IPS DF 6.9 (cell line): ENCODE measurements around the gene ZBTB14.

Experiments used
- DNase-seq: peaks from one replicate; pipeline ENCODE4 v3.0.0-alpha.2; 2013; ENCODE audit warnings: low read depth, low spot score
- H3K27ac ChIP-seq: one replicate; pipeline ENCODE4 v1.5.1; 2013; ENCODE audit warnings: low read length, control low read depth
- H3K27me3 ChIP-seq: 2 replicates; pipeline ENCODE4 v1.6.1; 2013; ENCODE audit warnings: mild to moderate bottlenecking, low read length; ENCODE audit not compliant: control insufficient read depth, insufficient read depth
- H3K36me3 ChIP-seq: 2 replicates; pipeline ENCODE4 v1.6.1; 2013; ENCODE audit warnings: low read length; ENCODE audit not compliant: control insufficient read depth, insufficient read depth
- H3K4me1 ChIP-seq: 2 replicates; pipeline ENCODE4 v1.6.1; 2013; ENCODE audit warnings: low read length; ENCODE audit not compliant: control insufficient read depth, insufficient read depth
- H3K4me3 ChIP-seq: 2 replicates; pipeline ENCODE4 v1.5.1; 2013; ENCODE audit warnings: mild to moderate bottlenecking, low read length
- H3K9me3 ChIP-seq: 2 replicates; pipeline ENCODE4 v1.6.1; 2013; ENCODE audit warnings: low read length, inconsistent platforms; ENCODE audit not compliant: control insufficient read depth, insufficient read depth
- WGBS: extraction: QIAGEN DNeasy Blood & Tissue Kit; methylation state at CpG from one replicate; pipeline ENCODE4 v1.1.7; 2013; ENCODE audit warnings: mixed read lengths, missing lambda C conversion rate; ENCODE audit not compliant: insufficient read length, insufficient coverage; 5-methylcytosine and 5-hydroxymethylcytosine counted together

ZBTB14 gene

DNA sequence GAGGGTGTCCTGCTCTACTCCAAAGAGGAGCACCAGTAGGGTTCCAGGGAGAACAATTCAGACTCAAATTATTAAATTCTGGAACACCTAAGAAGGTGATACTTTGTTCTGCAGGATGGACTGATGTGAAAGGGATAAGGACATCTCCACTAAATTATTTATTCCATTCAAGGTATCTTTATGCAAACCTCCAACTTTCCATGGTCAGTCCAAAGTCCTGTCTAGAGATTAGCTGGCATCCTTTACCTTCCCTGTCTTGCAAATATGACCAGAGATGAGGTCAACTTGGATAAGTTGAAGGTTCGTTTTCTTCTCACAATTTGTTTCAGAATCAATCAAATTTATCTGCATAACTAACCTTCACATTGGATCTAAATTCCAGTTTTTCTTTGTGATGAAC lies 8.7 kb upstream of the ZBTB14 start:
- Histone ChIP-seq H3K27ac (no peak overlapping the region), H3K27me3 (no peaks in the 10 kb centered on the region)
- no CpG with 5 or more reads among the region's 1 CpG for WGBS

DNA sequence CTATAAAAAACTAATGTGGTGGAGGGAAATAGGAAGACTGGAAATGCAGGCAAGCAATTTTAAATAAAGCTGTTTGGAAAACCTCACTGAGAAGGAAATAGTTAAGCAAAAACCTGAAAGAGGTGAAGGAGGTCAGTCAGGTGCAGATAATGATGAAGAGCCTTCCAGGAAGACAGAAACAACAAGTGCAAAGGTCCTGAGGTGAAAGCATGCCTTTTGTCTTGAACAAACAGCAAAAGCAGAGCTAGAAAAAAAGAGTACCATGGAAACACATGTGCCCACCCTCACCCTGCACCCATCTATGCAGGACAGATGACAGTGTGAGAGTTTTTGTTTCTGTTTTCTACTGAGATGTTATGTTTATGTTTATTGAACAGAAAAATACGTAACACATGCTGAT lies 8.1 kb upstream of the ZBTB14 start:
- no peak for DNase-seq
- Histone ChIP-seq H3K9me3 (no peaks in the 10 kb centered on the region), H3K36me3 (no peaks in the 10 kb centered on the region), H3K27ac (no peak overlapping the region), H3K27me3 (no peaks in the 10 kb centered on the region), H3K4me1 (no peaks in the 10 kb centered on the region), H3K4me3 (no peak overlapping the region)
- no CpG with 5 or more reads among the region's 1 CpG for WGBS

More for the DNA sequence above, 8.7 kb upstream of the ZBTB14 start:
- no peaks in the 10 kb centered on the region for H3K36me3 ChIP-seq
- DNase-seq = no peak
- no peak overlapping the region for H3K4me3 ChIP-seq
- H3K9me3 ChIP-seq = no peaks in the 10 kb centered on the region
- H3K4me1 ChIP-seq = no peaks in the 10 kb centered on the region

DNA sequence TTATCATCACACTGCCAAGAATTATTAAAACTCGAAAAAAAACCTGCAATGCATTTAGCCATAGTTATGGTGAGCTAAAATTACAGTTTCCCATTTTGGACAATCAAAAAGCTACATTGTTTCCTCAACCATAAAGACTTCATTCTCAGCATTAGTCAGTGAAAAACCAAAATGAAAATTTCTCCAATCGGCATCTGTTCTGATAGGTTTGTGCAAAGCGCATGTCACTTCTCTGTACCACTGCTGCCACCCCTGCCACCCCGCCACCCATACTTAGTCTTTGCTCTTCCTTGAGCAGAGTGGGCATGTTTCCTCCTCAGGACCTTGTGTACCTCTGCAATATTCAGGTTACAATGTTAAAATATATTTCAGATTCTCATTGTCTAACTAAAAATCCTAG lies 7.1 kb upstream of the ZBTB14 start:
- Histone ChIP-seq H3K9me3 (no peaks in the 10 kb centered on the region), H3K4me3 (no peak overlapping the region), H3K36me3 (no peaks in the 10 kb centered on the region), H3K4me1 (no peaks in the 10 kb centered on the region), H3K27me3 (no peaks in the 10 kb centered on the region), H3K27ac (no peak overlapping the region)
- WGBS = no CpG with 5 or more reads among the region's 4 CpGs
- DNase-seq = no peak

DNA sequence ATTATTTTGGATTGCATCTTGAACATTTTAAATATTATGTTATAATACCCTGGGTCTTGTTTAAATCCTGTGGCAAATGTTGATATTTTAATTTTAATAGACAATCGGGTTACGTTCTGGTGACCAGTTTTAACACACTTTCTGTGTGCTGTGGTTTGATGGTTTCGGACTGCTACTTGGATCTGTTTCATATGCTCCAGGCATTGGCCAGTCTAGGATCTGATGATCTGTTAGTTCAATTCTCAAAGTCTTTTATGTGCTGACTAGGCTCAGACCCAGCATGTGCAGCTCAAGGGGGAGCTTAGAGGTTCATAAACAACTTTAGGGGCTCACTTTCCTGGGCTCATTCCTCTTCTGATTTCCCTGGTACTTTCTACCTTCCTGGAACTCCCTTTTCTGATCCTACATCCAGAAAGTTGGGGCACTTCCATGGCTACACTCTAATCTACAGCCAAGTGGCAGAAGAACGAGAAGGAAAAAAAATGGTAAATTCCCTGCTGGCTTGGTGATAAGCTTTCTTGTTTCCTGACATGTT lies 5.0 kb upstream of the ZBTB14 start:
- H3K4me1 ChIP-seq = no peaks in the 10 kb centered on the region
- no peaks in the 10 kb centered on the region; the same call in 1 of the 2 replicates for H3K27me3 ChIP-seq
- no peak overlapping the region for H3K27ac ChIP-seq
- DNase-seq = no peak
- H3K4me3 ChIP-seq = no peak overlapping the region
- WGBS = no CpG with 5 or more reads among the region's 4 CpGs
- H3K36me3 ChIP-seq = no peaks in the 10 kb centered on the region
- no peaks in the 10 kb centered on the region for H3K9me3 ChIP-seq

DNA sequence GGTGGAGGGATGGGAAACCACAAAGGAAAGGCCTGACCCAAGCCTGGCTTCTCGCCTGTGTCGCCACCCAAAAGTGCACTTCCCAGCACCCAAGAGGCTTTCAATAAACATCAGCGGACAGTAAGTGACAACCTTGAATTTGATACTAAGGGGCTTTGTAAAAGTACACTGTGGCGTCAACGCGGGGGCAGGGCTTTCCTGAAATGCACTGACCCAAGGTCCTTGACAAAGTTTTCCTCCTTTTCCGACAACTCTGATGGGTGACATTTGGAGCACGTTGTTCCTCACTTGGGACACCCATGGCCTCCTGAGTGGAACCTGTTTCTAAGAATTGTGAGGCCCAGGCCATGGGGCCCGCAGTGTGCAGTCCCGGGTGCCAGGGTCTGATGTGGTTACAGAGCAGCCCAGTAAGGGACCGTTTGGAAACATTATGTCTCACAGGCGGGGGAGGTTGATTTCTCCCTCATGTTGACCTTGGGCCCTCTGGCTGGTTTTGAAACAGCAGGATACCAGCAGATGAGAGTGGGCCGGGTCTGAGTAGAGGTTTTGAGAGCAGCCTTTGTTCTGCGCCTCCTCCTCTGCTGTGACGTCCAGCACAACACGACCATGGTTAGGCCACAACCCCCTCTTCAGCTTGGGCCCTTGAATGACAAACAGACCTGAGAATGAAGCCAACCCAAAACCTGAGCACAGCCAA lies 2.8 kb upstream of the ZBTB14 start:
- Histone ChIP-seq H3K9me3 (no peaks in the 10 kb centered on the region), H3K36me3 (no peaks in the 10 kb centered on the region), H3K4me3 (no peak overlapping the region), H3K4me1 (0 out of 2 replicates have a peak, but pooled peaks cover 1% of the 10 kb centered on the region), H3K27ac (no peak overlapping the region), H3K27me3 (no peaks in the 10 kb centered on the region; the same call in 1 of the 2 replicates)
- no peak for DNase-seq
- no CpG with 5 or more reads among the region's 16 CpGs for WGBS

DNA sequence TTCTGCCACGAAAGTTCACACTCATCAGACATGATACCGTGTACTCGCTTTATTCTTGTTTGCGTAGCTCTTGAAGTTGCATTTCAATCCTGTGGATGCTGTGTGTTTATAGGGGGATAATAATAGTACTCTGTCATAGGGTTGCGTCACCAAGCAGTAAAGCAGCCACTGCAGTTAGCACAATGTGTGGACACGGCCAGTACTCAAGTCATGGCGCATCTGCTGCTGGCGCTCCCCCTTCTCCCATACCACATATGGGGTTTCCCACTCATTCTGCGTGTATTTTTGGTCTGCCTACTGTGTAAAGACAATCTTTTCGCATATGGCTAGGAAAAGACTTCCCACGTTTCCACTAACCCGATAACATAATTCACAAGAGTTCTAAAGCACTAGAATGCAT lies 2.1 kb upstream of the ZBTB14 start:
- DNase-seq = no peak
- Histone ChIP-seq H3K4me3 (no peak overlapping the region), H3K27me3 (no peaks in the 10 kb centered on the region; the same call in 1 of the 2 replicates), H3K9me3 (no peaks in the 10 kb centered on the region), H3K36me3 (no peaks in the 10 kb centered on the region), H3K4me1 (0 out of 2 replicates have a peak, but pooled peaks cover 1% of the 10 kb centered on the region), H3K27ac (no peak overlapping the region)
- no CpG with 5 or more reads among the region's 12 CpGs for WGBS

DNA sequence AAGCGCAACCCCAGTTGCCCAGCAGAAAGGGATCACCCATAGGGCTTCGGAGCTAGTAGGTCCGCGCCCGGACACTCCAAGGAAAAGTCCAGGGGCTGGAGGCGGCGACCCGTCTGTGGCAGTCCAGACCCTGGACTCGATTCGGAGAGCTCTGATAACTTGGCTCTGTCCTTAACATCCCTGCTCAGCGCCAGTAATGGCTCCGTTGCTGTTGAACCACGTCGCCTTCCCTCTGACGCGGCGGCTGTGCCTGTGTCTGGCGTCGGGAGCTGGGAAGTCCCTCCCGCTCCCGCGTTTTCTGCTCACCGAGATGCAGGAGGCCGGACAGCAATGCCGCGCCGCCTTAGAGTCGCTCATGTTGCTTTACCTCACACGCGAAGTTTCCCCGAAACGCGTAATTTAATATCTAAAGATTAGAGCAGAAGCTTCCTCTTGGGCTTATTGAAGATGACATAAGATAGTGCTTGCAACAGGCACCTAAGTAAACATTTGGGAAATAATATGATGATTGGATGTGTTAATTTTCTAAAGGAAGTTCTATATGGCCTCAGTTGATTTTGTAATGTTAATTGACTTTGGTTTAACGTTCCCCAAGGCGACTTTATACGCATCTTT lies 1.3 kb upstream of the ZBTB14 start:
- 0 out of 2 replicates have a peak, but pooled peaks cover 1% of the 10 kb centered on the region for H3K4me1 ChIP-seq
- H3K9me3 ChIP-seq = no peaks in the 10 kb centered on the region
- H3K36me3 ChIP-seq = no peaks in the 10 kb centered on the region
- peak overlapping the region; percentile 100; the same call in 1 of the 2 replicates for H3K4me3 ChIP-seq
- no peaks in the 10 kb centered on the region; the same call in 1 of the 2 replicates for H3K27me3 ChIP-seq
- no CpG with 5 or more reads among the region's 36 CpGs for WGBS
- peak; percentile 58 for DNase-seq
- H3K27ac ChIP-seq = no peak overlapping the region

DNA sequence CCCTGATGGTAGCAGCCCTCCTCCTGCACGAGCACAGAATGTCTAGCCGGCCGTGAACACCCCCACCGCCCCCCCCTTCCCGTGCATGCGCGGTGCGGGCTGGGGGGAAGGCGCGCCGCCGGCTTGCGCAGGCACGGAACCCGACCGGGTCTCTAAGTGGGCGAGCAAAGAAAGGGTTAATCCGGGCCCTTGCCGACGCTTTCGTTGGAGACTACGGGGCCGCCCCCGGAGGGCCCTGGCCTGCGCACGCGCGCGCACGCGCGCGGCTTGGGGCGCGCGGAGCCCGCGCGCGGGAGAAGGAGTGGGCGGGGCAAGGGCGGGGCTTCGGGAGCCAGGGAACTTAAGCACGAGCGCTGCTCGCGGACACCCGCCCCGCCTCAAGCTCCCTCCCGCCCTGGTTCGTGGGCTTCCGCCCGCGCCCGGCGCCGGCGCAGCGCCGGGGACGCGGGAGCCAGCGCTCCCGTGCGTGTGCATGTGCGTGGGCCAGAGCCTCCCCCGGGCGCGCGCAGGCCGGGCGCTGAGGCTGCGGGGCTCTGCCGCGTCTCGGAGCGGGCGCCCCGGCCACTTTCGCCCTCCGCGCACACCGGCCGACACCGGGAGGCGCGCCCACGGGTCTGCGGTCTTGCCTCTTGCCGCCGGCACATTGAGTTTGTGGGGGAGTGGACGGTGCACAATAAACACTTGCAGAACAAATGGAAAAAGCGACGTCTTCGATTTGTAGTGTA lies 617 bp upstream of the ZBTB14 start:
- WGBS = no CpG with 5 or more reads among the region's 95 CpGs
- Histone ChIP-seq H3K36me3 (peaks cover 4% of the 10 kb centered on the region; the same call in 1 of the 2 replicates), H3K4me3 (peak overlapping the region; percentile 100; the same call in 1 of the 2 replicates), H3K4me1 (0 out of 2 replicates have a peak, but pooled peaks cover 1% of the 10 kb centered on the region), H3K9me3 (no peaks in the 10 kb centered on the region), H3K27ac (no peak overlapping the region), H3K27me3 (no peaks in the 10 kb centered on the region; the same call in 1 of the 2 replicates)
- DNase-seq = peak; percentile 79

DNA sequence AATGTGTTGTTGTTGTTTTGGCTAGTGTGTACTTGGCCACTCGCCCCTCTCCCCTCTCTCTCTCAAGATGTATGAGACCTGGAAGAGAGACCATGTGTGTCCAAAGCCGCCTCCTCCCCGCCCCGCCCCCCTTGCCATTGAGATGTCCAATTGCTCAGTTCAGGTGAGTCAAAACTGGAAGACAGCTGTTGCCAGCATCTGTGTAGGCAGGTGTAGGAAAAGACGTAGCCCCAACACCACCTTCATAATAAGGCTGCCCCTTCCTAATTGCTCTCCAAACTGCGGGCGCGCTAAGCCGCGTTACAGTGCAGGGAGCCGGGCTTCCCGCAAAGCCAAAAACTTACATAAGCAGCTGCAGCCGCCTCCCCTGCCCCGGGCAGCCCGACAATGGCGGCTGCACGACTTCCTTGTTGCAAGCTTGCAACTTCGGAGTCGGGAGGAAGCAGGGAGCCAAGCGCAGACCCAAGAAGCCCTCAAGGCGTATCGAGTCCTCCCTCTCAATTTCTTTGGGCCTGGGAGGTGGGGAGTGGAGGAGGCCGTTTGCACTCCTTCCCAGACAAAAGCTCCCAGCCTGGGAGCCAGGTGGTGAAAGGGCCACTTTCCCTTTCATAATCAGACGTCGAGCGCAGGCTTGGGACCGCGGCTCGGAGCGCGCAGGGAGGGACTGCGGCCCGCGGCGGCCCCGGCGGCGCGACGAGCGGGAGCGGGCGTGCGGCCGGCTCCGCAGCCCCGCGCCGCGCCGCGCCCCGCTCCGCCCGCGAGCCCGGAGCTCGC lies 882 bp downstream of the ZBTB14 start:
- H3K27ac ChIP-seq = no peak overlapping the region
- no CpG with 5 or more reads among the region's 58 CpGs for WGBS
- 0 out of 2 replicates have a peak, but pooled peaks cover 1% of the 10 kb centered on the region for H3K4me1 ChIP-seq
- H3K9me3 ChIP-seq = no peaks in the 10 kb centered on the region
- no peaks in the 10 kb centered on the region; the same call in 1 of the 2 replicates for H3K27me3 ChIP-seq
- peaks cover 8% of the 10 kb centered on the region; the same call in 1 of the 2 replicates for H3K36me3 ChIP-seq
- no peak for DNase-seq
- peak overlapping the region; percentile 100 for H3K4me3 ChIP-seq
